ENCODE results near the gene PKNOX2.

The PKNOX2 gene

GRCh38 chr11:125435461-125436238 lies 271.1 kb downstream of the PKNOX2 start:
- no peak overlapping the region for H3K4me3 ChIP-seq (ENCODE audit: low read depth in 1 of 2, low read length in 2 of 2)
- H3K4me1 ChIP-seq (ENCODE audit: insufficient read depth, low read length), result no peaks in the 10 kb centered on the region
- no peak overlapping the region for H3K27ac ChIP-seq (ENCODE audit: low read depth, low read length)

GRCh38 chr11:125441648-125442410 lies 277.3 kb downstream of the PKNOX2 start:
- H3K27me3 ChIP-seq (ENCODE audit: control insufficient read depth in 1 of 2, insufficient read depth in 2 of 2, low read length in 2 of 2), result no peaks in the 10 kb centered on the region
- H3K4me1 ChIP-seq (ENCODE audit: insufficient read depth, low read length), result no peaks in the 10 kb centered on the region
- no peak overlapping the region for H3K27ac ChIP-seq (ENCODE audit: low read depth, low read length)
- H3K9me3 ChIP-seq (ENCODE audit: low read length), result no peaks in the 10 kb centered on the region
- H3K4me3 ChIP-seq (ENCODE audit: low read depth in 1 of 2, low read length in 2 of 2), result no peak overlapping the region
- H3K36me3 ChIP-seq (ENCODE audit: insufficient read depth, low read length), result peaks cover 12% of the 10 kb centered on the region
- no peak overlapping the region for H3K9ac ChIP-seq (ENCODE audit: low read length)

More at GRCh38 chr11:125435461-125436238, 271.1 kb downstream of the PKNOX2 start:
- H3K36me3 ChIP-seq (ENCODE audit: insufficient read depth, low read length), result no peaks in the 10 kb centered on the region
- no peaks in the 10 kb centered on the region for H3K27me3 ChIP-seq (ENCODE audit: control insufficient read depth in 1 of 2, insufficient read depth in 2 of 2, low read length in 2 of 2)
- H3K9ac ChIP-seq (ENCODE audit: low read length), result no peak overlapping the region
- no peaks in the 10 kb centered on the region for H3K9me3 ChIP-seq (ENCODE audit: low read length)

GRCh38 chr11:125442946-125443345 lies 278.4 kb downstream of the PKNOX2 start:
- no peak overlapping the region for H3K4me3 ChIP-seq (ENCODE audit: low read depth in 1 of 2, low read length in 2 of 2)
- no peaks in the 10 kb centered on the region for H3K4me1 ChIP-seq (ENCODE audit: insufficient read depth, low read length)
- H3K9ac ChIP-seq (ENCODE audit: low read length), result no peak overlapping the region
- no peaks in the 10 kb centered on the region for H3K9me3 ChIP-seq (ENCODE audit: low read length)
- H3K27me3 ChIP-seq (ENCODE audit: control insufficient read depth in 1 of 2, insufficient read depth in 2 of 2, low read length in 2 of 2), result no peaks in the 10 kb centered on the region
- peaks cover 12% of the 10 kb centered on the region for H3K36me3 ChIP-seq (ENCODE audit: insufficient read depth, low read length)
- H3K27ac ChIP-seq (ENCODE audit: low read depth, low read length), result no peak overlapping the region

DNA sequence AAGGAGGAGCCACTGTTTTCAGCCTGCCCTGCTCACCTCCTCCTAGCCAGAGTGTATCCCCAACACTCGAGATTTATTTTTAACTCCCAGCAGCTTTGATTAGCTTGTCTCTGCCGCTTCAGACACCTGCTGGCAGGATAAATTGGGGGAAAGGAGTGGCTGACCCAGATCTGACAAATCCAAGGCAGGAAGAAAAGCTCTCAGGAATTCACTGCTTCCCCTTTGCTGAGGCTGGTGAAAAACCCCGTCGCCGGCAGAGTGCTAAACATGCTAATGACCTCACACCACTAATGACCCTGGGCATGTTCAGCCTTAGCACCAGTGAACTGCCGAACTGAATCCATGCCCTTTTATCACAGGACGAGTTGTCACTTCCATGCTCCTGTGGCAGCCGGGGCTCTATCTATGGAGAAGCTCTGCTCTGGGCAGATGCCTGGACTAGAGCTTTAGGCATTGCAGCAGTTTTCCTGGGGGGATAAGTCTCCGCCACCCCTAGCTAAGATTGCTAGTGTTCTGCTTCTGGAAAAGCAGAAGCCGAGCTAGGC lies 279.3 kb downstream of the PKNOX2 start:
- no peaks in the 10 kb centered on the region for H3K9me3 ChIP-seq (ENCODE audit: low read length)
- no peaks in the 10 kb centered on the region for H3K27me3 ChIP-seq (ENCODE audit: control insufficient read depth in 1 of 2, insufficient read depth in 2 of 2, low read length in 2 of 2)
- H3K4me3 ChIP-seq (ENCODE audit: low read depth in 1 of 2, low read length in 2 of 2), result no peak overlapping the region
- H3K9ac ChIP-seq (ENCODE audit: low read length), result no peak overlapping the region
- no peaks in the 10 kb centered on the region for H3K4me1 ChIP-seq (ENCODE audit: insufficient read depth, low read length)
- H3K36me3 ChIP-seq (ENCODE audit: insufficient read depth, low read length), result peaks cover 17% of the 10 kb centered on the region
- H3K27ac ChIP-seq (ENCODE audit: low read depth, low read length), result no peak overlapping the region

- no peaks in the 10 kb centered on the region for H3K27me3 ChIP-seq (ENCODE audit: control insufficient read depth in 1 of 2, insufficient read depth in 2 of 2, low read length in 2 of 2)
- H3K27ac ChIP-seq (ENCODE audit: low read depth, low read length), result no peak overlapping the region
- no peaks in the 10 kb centered on the region for H3K9me3 ChIP-seq (ENCODE audit: low read length)
- H3K4me1 ChIP-seq (ENCODE audit: insufficient read depth, low read length), result no peaks in the 10 kb centered on the region
- peaks cover 17% of the 10 kb centered on the region for H3K36me3 ChIP-seq (ENCODE audit: insufficient read depth, low read length)
- no peak overlapping the region for H3K4me3 ChIP-seq (ENCODE audit: low read depth in 1 of 2, low read length in 2 of 2)
- H3K9ac ChIP-seq (ENCODE audit: low read length), result no peak overlapping the region
Observed at GRCh38 chr11:125445731-125446130, 281.2 kb downstream of the PKNOX2 start.

- peaks cover 17% of the 10 kb centered on the region for H3K36me3 ChIP-seq (ENCODE audit: insufficient read depth, low read length)
- no peaks in the 10 kb centered on the region for H3K4me1 ChIP-seq (ENCODE audit: insufficient read depth, low read length)
- H3K9ac ChIP-seq (ENCODE audit: low read length), result no peak overlapping the region
- no peaks in the 10 kb centered on the region for H3K9me3 ChIP-seq (ENCODE audit: low read length)
- H3K27ac ChIP-seq (ENCODE audit: low read depth, low read length), result no peak overlapping the region
- H3K4me3 ChIP-seq (ENCODE audit: low read depth in 1 of 2, low read length in 2 of 2), result no peak overlapping the region
- H3K27me3 ChIP-seq (ENCODE audit: control insufficient read depth in 1 of 2, insufficient read depth in 2 of 2, low read length in 2 of 2), result no peaks in the 10 kb centered on the region
Observed at GRCh38 chr11:125446279-125446678, 281.7 kb downstream of the PKNOX2 start.

DNA sequence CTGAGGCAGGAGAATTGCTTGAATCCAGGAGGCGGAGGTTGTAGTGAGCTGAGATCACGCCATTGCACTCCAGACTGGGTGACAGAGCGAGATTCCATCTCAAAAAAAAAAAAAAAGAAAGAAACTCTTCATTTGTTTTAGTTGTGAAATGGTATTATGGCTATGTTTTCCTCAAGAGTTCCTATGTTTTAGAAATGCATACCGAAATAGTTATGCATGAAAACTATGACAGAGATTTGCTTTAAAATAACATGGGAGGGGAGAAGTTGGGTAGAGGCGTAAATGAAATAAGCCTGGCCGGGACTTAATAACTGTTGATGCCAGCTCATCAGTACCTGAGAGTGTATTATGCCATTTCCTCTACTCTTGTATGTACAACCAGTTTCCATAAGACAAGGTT lies 283.2 kb downstream of the PKNOX2 start:
- no peaks in the 10 kb centered on the region for H3K9me3 ChIP-seq (ENCODE audit: low read length)
- H3K27ac ChIP-seq (ENCODE audit: low read depth, low read length), result no peak overlapping the region
- no peaks in the 10 kb centered on the region for H3K27me3 ChIP-seq (ENCODE audit: control insufficient read depth in 1 of 2, insufficient read depth in 2 of 2, low read length in 2 of 2)
- H3K4me1 ChIP-seq (ENCODE audit: insufficient read depth, low read length), result peaks cover 7% of the 10 kb centered on the region
- H3K36me3 ChIP-seq (ENCODE audit: insufficient read depth, low read length), result peaks cover 17% of the 10 kb centered on the region
- H3K4me3 ChIP-seq (ENCODE audit: low read depth in 1 of 2, low read length in 2 of 2), result no peak overlapping the region
- no peak overlapping the region for H3K9ac ChIP-seq (ENCODE audit: low read length)

DNA sequence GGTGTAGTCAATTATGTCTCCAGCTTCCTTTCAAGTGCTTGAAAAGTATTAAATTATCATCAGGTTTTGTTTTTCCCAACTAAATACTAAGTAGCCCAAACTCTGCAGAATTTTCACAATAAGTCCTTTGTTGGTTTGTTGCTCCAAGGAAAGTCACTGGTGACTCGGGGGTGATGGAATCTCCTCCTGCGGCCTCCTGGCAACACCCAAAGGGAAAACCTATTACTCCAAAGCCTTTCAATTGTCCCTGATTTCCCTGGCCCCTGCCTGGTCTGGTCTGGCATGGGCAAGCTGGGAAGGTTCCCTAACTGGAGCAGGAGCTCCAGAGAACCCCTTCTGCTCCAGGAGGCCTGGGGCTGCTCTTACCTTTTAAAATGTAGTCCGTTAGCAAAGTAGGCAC lies 283.6 kb downstream of the PKNOX2 start:
- no peak overlapping the region for H3K4me3 ChIP-seq (ENCODE audit: low read depth in 1 of 2, low read length in 2 of 2)
- no peaks in the 10 kb centered on the region for H3K27me3 ChIP-seq (ENCODE audit: control insufficient read depth in 1 of 2, insufficient read depth in 2 of 2, low read length in 2 of 2)
- peaks cover 7% of the 10 kb centered on the region for H3K4me1 ChIP-seq (ENCODE audit: insufficient read depth, low read length)
- no peak overlapping the region for H3K27ac ChIP-seq (ENCODE audit: low read depth, low read length)
- no peak overlapping the region for H3K9ac ChIP-seq (ENCODE audit: low read length)
- H3K9me3 ChIP-seq (ENCODE audit: low read length), result no peaks in the 10 kb centered on the region
- H3K36me3 ChIP-seq (ENCODE audit: insufficient read depth, low read length), result peaks cover 17% of the 10 kb centered on the region

DNA sequence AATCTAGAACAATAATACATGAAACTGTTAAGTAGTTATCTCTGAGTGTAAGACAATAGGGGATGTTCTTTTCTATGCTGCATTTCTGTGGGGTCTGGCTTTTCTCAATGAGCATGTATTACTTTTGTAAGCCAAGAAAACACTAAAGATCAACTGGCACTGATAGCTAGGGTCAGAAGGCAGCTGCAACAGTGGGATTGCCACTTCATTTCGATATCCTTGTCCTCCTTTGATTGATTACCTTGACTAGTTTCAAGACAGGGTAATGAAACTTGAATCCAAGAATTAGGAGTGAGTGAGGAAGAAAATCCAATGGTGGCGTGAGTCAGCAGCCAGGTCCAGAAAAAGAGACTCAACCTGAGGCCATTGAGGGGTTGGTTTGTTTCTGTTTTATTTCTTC lies 285.0 kb downstream of the PKNOX2 start:
- H3K4me1 ChIP-seq (ENCODE audit: insufficient read depth, low read length), result peaks cover 7% of the 10 kb centered on the region
- H3K36me3 ChIP-seq (ENCODE audit: insufficient read depth, low read length), result peaks cover 15% of the 10 kb centered on the region
- H3K9me3 ChIP-seq (ENCODE audit: low read length), result no peaks in the 10 kb centered on the region
- H3K27me3 ChIP-seq (ENCODE audit: control insufficient read depth in 1 of 2, insufficient read depth in 2 of 2, low read length in 2 of 2), result no peaks in the 10 kb centered on the region
- H3K4me3 ChIP-seq (ENCODE audit: low read depth in 1 of 2, low read length in 2 of 2), result no peak overlapping the region
- H3K27ac ChIP-seq (ENCODE audit: low read depth, low read length), result no peak overlapping the region
- no peak overlapping the region for H3K9ac ChIP-seq (ENCODE audit: low read length)

DNA sequence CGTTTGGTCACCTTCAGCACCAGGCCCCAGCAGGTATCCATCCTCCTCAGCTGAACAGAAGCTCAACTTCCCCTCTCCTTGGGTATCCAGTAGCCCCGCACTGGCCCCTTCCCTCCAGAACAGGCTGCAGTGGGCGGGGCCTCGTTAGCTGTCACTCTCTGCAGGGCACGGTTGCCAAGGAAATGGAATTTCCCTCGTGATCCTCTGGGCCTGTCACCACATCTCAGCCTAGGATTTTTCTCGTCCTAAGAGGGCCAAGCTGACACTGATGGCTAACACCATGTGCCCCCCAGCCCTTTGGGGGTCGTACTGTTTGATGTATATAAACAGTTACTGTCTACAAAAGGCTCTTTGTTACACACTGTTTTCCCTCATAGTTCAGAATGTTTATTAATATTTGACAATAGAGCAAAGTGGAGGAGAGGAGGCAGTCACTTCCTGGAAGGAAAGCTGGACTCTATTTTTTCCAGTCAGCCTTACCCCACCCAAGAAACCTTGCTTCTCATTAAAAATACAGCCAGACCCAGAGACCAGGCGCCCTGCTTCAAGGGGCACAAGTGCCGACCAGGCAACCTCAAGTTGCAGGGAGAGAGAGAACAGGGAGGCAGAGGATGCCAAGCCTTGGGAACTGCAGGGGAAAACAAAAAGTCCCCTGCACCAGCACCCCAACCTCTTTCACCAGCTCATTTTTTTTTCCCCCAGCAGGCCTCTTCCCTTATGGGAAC lies 287.0 kb downstream of the PKNOX2 start:
- Histone ChIP-seq H3K9me3 (ENCODE audit: low read length) (no peaks in the 10 kb centered on the region), H3K4me1 (ENCODE audit: insufficient read depth, low read length) (peaks cover 7% of the 10 kb centered on the region), H3K4me3 (ENCODE audit: low read depth in 1 of 2, low read length in 2 of 2) (peak overlapping the region in 1 of 2 donors; percentile 17), H3K27ac (ENCODE audit: low read depth, low read length) (no peak overlapping the region), H3K36me3 (ENCODE audit: insufficient read depth, low read length) (peaks cover 5% of the 10 kb centered on the region), H3K9ac (ENCODE audit: low read length) (no peak overlapping the region), H3K27me3 (ENCODE audit: control insufficient read depth in 1 of 2, insufficient read depth in 2 of 2, low read length in 2 of 2) (no peaks in the 10 kb centered on the region)

GRCh38 chr11:125452125-125452470 lies 287.5 kb downstream of the PKNOX2 start:
- H3K4me1 ChIP-seq (ENCODE audit: insufficient read depth, low read length), result peaks cover 7% of the 10 kb centered on the region
- no peaks in the 10 kb centered on the region for H3K9me3 ChIP-seq (ENCODE audit: low read length)
- no peak overlapping the region for H3K9ac ChIP-seq (ENCODE audit: low read length)
- H3K27me3 ChIP-seq (ENCODE audit: control insufficient read depth in 1 of 2, insufficient read depth in 2 of 2, low read length in 2 of 2), result no peaks in the 10 kb centered on the region
- H3K27ac ChIP-seq (ENCODE audit: low read depth, low read length), result no peak overlapping the region
- H3K36me3 ChIP-seq (ENCODE audit: insufficient read depth, low read length), result peaks cover 5% of the 10 kb centered on the region
- H3K4me3 ChIP-seq (ENCODE audit: low read depth in 1 of 2, low read length in 2 of 2), result no peak overlapping the region

Data from muscle layer of colon (tissue), 2 donors.